GM19397 (cell line): Measurements from ENCODE around the gene PLCL2.

Experiments
- ATAC-seq: cut with Tn5 transposase; IDR thresholded peaks from one replicate; pipeline ENCODE4 v1.9.1; 2021; ENCODE audit warnings: mild to moderate bottlenecking, moderate library complexity; ENCODE audit not compliant: unreplicated experiment

Gene PLCL2

DNA sequence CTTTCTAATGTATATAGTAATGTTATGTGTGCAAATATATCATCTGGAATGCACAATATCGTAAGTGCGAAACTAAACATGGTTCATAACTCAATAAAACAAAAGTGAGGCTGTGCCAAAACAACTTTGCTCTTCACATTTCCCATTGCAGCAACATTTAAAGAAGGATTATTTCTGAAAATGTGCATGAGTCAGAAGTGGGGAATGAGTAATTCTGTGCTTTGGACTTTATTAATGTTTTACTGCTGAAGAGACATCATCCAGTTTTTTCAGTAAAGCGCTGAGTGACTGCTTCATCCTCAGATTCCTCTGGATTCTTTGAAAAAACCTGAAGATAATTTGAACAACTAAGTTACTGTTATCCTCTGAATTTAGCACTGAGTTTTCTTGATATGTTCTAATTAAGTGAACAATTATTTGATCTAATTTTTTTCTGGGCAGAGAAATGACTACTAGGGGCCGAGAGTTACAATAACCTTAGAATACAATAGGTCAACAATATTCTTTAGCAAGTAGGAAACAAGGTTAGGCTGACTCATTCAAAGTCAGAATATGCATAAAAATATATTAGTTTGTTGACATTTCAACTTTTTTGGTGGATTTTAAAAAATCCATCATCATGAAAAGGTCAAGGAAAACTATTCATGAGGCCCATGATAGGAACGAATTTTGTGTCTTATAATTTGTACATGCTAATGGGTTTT, 20.0 kb upstream of the PLCL2 start:
- no peak for ATAC-seq

DNA sequence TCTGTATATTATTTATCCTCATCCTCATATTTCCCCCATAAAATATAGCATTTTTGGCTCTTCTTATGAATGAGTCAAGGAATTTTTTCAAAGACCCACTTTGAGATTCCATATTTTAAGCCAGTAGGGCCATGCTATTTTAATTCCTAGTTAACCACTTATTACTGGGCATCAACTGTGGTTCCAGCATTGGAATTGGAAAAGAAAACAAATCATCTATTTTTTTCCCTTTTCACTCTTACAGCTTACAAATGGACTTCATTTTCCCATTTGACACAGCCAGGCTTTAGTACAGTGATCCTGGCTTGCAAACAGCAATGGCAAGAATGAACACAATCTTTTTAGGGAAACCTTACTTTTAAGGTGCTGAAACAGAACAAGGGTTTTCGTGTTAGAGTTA, 19.4 kb upstream of the PLCL2 start:
- ATAC-seq, result no peak

DNA sequence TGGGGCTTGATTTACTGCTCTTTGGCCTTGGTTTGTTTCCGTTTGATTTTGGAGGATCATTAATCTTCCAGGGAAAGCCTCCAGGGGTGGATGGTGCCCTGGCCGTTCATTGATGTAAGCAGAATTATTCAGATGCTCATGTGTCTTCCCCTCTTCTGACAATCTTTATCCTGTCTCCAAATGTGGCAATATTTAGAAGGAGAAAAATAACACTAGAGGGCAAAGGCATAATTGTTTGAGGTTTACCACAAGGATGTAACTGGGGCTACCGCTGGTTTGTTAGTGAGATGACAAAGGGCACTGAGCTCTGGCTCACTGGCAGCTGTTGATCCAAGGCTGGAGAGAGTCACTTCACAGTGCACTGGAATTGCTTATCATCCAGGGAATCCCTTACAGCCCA, 18.2 kb upstream of the PLCL2 start:
- ATAC-seq, result no peak

DNA sequence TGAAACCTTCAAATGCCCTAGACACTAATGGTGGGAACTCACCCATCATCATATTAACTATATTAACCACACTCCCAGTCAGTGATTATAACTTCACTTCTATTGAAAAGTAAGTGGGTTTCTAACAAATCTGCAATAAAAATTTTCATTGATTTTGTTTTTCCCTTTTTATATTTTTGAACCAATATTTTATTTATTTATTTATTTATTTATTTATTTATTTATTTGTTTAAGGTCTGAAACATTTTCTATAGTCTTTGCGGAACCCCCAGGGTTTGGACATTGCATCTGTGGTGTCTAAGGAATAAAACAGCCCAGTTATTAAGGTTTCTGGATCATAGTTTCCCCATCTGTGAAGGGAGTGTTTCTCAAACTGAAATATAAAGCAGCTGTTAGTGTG, 16.2 kb upstream of the PLCL2 start:
- no peak for ATAC-seq

DNA sequence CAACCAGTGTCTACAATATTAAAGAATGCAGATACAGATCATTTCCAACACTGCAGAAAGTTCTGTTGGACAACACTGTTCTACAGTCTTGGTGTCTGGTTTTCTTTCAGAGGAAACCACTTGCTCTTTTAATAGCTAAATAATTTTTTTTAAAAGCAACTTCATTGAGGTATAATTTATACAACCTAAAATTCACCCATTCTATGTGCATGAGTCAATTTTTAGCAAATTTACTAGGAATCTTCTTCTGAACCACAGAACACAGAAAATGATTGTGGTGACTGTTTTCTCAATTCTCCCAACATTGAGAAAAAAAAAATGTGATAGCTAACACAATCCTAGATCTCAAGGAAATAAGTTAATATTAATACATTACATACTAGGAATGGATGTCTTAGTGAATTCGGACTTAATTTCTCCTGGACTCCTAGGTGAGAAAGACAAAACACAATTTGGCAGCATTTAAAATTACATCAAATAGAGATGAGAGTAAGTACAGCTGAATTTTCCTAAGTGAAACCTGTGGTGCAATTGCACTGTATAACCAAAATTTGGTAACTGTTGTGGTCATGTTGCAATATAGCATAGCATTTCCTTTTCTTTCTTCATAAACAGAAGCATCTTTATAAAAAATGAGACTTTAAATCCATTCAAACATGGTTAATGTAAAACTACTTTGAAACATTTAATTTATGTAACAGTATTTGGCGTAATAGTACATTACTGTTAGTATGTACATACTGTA, 15.3 kb upstream of the PLCL2 start:
- no peak for ATAC-seq

DNA sequence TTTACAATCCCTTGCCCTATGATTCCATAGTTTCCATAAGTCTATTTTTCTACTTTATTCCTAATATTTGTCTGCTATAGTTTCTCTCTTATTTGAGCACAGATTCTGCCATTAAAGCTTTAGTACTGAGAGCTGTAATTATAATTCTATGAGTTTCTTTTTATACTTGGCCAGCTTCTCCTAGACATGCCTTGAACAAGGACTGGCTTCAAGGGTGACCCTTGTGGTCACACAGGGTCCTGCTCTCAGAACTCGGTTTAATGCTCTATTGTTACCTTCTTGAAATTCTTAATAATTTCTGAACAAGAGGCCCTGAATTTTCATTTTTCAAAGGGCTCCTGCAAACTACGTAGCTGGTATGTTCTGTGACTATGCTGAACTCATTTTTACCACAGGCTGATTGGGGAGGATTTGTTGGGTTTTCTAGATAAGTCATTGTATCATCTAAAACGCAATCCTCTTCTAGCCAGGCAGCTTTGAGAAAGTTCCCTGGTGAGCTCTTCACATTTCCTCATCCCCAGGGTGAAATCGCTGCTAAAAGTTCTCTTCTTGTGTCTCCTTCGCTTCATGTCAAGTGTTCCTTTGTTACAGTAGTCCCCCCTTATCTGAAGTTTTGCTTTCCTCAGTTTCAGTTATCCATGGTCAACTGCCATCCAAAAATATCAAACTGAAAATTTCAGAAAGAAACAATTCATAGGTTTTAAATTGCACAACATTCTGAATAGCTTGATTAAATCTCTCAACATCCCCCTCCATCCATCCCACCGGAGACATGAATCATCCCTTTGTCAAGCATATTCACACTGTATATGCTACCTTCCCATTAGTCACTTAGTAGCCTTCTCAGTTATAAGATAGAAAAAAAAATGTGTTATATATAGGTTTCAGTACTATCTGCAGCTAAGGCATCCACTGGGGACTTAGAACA, 12.6 kb upstream of the PLCL2 start:
- no peak for ATAC-seq

DNA sequence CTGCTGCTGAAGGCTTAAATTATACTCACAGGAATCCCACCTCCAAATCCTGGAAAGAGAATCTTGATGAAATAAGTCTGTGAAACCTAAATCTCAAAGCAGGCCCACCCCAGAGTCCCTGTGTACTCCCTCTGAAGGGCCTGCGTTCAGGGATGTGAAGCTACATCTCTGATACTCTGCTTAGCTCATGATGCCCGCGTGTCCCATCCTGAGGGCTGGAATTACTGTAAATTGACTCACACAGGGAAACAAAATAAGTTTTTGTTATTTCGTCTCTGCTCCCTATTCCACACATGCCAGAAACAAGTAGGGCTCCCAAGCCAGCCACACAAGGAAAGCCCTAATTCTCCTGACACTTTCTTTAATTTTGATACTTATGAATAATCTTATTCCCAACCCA, 10.9 kb upstream of the PLCL2 start:
- no peak for ATAC-seq

DNA sequence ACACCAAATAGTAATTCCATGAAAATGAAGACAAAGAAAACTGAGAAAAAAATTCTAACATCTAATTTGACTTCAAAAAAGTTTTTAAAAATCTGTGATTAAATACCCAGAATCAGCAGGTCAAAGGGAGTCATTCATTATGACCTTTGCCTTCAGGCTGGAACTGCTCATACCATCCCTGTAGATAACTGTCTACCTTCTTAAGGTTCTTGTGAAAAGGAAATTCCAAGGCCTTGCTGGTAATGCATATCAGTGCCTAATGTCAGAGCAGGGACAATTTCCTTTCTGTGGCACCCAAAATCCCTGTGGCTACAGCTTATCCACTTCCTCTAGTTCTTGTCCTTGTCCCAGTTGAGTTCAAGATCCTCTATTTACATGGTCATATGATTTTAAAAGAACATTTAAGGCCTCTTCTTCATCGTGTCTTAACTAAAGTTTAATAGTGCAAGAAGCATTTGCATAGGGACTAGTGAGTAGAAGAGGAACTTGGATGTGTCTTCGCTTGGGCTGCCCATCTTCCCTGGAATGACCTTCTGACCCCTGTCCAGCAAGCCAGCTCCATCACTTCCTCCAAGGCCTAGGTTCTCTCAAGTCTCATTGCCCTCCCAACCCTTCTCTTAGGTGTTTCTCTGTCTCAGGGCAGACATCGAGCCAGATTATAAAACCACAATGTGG, 8.7 kb upstream of the PLCL2 start:
- ATAC-seq, result no peak

DNA sequence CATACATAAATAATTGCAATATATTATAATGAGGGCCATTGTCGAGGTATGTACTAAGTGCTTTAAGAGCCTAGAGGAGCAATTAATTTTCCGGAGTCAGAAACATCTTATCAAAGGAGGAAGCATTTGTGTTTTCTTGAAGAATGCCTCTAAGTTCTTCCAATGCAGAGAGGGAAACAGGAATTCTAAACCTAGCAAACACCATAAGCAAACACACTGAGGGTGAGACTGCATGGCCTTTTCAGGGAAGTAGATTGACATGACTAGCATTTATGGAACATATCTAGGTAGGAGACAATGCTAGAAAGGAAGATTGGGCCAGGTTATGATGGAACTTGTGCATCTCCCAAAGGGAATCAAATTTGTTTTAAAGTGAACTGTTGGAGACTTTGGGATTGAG, 7.2 kb upstream of the PLCL2 start:
- no peak for ATAC-seq

DNA sequence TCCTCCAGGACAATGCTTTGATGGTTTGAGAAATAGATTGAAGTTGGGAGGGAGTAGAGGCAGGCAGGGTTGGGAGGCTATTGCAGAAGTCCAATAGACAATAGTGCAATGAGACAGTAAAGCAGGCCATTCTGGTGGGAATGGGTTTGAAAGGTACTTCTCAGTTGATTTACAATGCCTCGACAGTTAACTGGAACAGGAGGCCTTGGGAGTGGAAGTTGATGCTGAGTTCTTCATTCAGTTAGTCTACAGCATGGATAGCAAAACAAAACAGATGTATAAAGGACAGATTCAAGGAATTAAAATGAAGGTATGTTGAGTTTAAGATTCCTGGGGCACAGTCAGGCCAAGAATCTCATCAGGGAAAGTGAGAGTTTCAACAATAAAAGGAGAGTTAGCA, 6.8 kb upstream of the PLCL2 start:
- ATAC-seq, result no peak

DNA sequence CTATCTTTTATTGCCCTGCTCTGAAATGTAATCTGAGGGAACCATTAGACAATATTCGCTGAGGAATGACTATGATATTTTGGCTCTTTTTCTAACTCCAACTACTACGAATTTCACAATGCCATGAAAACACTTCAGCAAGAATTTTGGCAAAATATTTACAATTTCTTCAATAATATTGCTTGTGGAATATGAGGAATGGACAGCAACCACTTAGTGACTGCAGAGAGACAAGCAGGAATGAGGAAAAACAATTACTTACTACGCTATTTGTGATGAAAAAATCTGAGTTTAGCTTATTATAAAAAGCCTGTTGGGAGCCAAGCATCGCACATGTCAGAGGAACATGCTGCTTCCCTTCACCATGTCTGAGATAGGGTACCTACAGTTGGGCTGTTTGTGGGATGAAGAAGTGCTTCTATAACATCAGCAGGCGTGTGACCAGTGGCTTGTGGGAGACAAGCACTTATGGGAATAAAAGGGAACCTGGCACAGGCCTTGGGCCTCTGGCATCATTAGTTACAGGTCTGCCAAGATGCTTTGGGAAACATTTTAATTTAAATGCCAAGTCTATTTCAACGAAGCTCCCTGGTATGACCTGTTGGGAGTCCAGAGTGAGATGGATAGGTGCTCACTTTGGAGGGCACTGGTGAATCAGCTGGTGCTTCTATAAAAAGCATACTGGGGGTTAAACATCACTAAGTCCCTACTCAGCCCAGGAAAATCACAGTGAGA, 2.7 kb upstream of the PLCL2 start:
- ATAC-seq, result no peak

DNA sequence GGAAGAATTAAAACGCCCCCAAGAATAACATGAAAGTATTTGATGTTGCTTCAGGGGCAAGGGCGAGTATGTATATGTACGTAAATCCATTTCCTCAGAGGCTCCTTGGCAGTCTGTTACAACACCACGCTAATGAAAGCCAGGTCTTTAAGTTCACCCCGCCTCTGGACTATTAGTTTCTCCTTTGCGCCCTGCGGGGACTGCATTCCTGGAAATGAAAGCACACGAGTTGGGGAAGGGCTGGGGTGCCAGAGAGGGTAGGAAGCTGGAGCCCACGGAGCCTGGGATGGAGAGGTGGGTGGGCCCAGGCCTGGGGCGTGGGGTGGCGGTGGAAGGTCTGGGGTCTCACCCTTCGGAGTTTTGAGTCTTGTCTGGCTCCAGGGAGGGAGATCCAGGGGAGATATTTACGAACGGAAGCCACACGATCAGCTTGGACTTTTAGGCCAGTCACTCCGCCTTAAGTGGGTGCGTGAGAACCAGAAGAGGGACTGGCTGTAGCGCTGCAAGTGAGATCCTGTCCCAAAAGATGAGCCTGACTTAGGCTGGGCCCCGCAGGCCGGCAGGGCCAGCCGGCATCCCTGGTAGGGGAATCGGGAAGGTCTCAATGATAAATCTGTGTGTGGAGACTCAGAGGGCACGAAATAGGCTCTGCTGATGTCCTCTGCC, 1.6 kb upstream of the PLCL2 start:
- no peak for ATAC-seq

DNA sequence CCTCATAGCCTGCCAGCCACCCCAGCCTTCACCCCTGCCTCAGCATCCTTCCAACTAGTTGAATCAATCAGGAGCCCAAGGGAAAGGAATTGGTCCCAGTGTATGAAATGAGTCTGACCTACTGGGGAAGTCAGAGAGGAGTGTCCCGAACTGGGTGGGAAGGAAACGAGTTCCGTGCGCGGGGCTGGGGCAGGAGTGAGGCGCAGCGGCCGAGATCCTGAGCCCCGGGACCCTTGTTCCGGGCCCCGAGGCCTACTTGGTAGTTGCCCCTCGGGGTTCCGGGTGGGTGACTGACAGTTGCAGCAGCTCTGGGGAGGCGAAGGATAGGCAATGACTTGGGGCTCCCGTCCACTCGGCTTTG, 1.1 kb upstream of the PLCL2 start:
- no peak for ATAC-seq

DNA sequence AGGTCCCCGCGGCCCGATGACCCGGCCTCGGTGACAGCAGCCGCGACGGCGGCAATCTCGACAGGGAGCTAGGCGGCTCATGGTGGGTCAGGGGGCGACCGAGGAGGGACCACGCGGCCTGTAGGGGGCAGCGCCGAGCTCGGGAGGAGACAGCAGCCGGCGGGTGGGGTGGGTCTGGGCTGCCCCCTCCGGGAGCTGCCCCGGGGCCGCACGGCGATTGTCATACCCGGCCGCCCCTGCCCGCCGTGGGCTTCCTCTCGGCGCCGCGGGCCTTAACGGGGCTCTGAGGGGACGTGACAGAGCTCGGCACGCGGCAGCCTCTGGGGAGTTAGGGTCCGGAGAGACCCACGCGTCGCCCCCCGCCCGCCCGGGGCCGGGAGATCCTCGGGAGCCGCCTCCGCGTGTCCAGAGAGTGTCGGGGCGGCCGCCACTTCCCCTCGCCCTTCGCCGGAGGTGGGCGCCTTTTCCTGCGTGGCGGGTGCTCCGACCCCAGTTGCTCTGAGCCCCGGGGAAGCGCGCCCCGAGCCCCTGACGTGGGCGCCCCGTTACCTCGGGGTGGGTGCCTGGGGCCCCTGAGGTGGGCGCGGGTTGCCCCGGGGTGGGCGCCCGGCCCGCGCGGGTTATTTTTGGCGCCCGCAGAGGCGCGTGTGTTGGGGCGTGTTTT, 539 bp upstream of the PLCL2 start:
- ATAC-seq, result peak; percentile 54

DNA sequence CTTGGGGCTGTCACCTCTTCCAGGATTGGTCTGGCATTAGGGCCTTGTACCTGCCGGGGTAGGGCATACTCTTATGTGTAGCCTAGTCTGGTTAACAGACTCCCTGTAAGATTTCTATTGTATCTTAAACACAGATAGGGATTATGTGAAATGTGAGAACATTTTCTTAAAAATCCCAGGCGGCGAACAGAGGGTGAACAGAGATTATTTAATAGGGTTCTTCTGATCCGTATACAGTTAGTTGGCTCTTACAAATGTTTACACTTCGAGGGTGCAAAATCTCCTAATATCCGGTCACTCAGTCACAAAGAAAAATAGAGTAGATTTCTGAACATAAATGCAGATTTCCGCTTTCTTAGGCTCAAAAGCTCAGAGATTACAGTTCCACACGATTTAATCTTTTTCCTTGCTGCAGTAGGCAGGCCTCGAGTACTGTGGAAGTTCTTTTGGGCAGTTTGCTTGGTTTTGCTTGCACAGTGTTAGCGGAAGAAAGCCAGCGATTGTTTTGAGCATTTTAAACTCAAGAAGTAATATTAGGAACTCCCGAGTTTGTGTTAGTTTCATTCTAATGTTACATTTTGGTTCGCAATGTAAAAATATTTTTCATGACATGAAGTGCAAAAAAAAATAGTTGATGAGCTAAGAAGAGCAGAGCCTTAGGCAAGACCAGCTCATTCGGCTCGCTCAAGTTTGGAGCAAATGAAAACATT, 993 bp downstream of the PLCL2 start:
- peak; percentile 25 for ATAC-seq

DNA sequence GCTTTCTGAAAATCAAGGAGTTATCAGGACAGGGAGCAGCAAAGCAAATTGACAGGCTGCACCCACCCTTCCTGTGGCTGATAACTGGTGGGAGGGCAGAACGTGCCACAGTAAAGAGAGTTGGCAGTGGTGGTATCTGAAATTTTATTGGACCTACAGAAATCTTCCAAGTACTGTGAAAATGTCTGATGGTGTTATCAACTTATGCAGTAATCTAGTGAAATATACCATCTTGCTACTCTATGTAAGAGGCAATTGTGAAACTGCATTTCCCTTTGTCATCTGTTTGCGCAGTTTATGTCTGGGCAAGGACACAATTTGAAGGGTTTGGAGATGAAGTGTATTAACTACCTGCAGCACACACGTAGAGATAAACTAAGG, 1.5 kb downstream of the PLCL2 start:
- no peak for ATAC-seq

DNA sequence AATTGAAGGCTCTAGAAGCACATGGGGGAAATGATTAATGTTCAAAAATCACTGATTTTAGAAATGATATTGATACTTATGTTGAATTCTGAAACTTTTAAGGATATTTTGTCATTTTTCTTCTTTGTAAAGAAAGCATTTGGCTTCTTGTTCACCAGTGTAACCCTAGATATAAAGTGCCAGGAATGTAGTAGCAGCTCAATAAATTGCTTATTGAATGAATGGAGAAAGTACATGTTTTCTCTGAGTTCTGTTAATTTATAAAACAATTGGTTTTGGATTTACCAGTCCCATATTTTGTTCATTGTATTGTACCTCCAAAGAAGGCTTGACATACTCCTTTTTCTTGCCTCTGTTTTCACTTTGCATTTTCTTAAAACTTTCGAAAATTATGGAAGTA, 2.4 kb downstream of the PLCL2 start:
- ATAC-seq, result no peak

DNA sequence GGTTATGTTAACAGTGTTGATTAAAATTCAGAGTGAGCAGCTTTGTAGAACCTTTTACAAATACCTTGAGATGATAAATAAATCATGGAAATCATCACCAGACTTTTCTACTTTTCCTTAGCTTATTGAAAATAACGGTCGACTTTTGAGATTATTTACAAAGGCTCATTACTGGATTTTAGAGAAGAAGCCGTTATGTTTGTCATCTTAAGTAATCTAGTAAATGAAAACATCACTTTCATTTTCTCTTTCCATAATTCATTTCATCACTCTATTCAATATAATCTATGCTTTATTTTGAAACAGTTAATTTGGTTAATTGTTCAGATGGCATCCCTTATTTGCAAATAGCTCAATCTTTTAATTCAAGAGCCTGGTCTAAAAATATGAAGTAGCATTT, 3.6 kb downstream of the PLCL2 start:
- no peak for ATAC-seq
